Activated naive CD8-positive, alpha-beta T cell treated with anti-CD3 and anti-CD28 coated beads, Interleukin-2, amount 50 U/mL, for 24 hours (primary cell): Measurements from ENCODE around the gene NID1.
"Not testable (repeated sequence)": the region's sequence is repeated elsewhere in the genome, so short reads cannot be mapped to it uniquely, and the experiment has no call there.

ENCODE experiments used
- ATAC-seq: fragments of 150-1000 bp; cut with Tn5 transposase; one replicate; pipeline ENCODE4 v1.10.0; 2021
- DNase-seq: peaks from one replicate; pipeline ENCODE4 v3.0.0; 2021
- H3K27ac Mint-ChIP-seq: one replicate; pipeline ENCODE4 v1.8.0; 2021; ENCODE audit warnings: mild to moderate bottlenecking, mixed read lengths
- H3K27me3 Mint-ChIP-seq: one replicate; pipeline ENCODE4 v1.8.0; 2021; ENCODE audit warnings: mixed read lengths
- H3K36me3 Mint-ChIP-seq: one replicate; pipeline ENCODE4 v1.8.0; 2021; ENCODE audit warnings: low read depth, mixed read lengths
- H3K4me1 Mint-ChIP-seq: one replicate; pipeline ENCODE4 v1.8.0; 2021; ENCODE audit warnings: mixed read lengths
- H3K4me3 Mint-ChIP-seq: one replicate; pipeline ENCODE4 v1.8.0; 2021; ENCODE audit warnings: mild to moderate bottlenecking, moderate library complexity, mixed read lengths
- H3K9me3 Mint-ChIP-seq: one replicate; pipeline ENCODE4 v1.8.0; 2021; ENCODE audit warnings: mixed read lengths

NID1 gene

GRCh38 chr1:235972311-235972689 lies 92.6 kb downstream of the NID1 start:
- ATAC-seq (peak; percentile 22), DNase-seq (no peak)
- Mint-ChIP-seq H3K27ac (peak overlapping the region; percentile 78), H3K4me3 (peak overlapping the region; percentile 72), H3K4me1 (peaks cover 19% of the 10 kb centered on the region), H3K27me3 (no peaks in the 10 kb centered on the region), H3K36me3 (no peaks in the 10 kb centered on the region), H3K9me3 (no peaks in the 10 kb centered on the region)

GRCh38 chr1:235971571-235972310 lies 93.1 kb downstream of the NID1 start:
- Mint-ChIP-seq H3K27me3 (no peaks in the 10 kb centered on the region), H3K9me3 (no peaks in the 10 kb centered on the region), H3K36me3 (no peaks in the 10 kb centered on the region), H3K4me1 (peaks cover 19% of the 10 kb centered on the region), H3K4me3 (peak overlapping the region; percentile 72), H3K27ac (peak overlapping the region; percentile 78)
- peak; percentile 92 for DNase-seq
- peak; percentile 97 for ATAC-seq

- Mint-ChIP-seq H3K36me3 (no peaks in the 10 kb centered on the region), H3K9me3 (no peaks in the 10 kb centered on the region), H3K27me3 (no peaks in the 10 kb centered on the region), H3K4me3 (no peak overlapping the region), H3K4me1 (peaks cover 25% of the 10 kb centered on the region), H3K27ac (no peak overlapping the region)
- DNase-seq: no peak
- no peak for ATAC-seq
Measured at GRCh38 chr1:235971020-235971419, 93.9 kb downstream of the NID1 start.

GRCh38 chr1:235968831-235969230 lies 96.1 kb downstream of the NID1 start:
- Mint-ChIP-seq H3K4me3 (no peak overlapping the region), H3K36me3 (no peaks in the 10 kb centered on the region), H3K27ac (no peak overlapping the region), H3K9me3 (peaks cover 9% of the 10 kb centered on the region), H3K4me1 (peaks cover 41% of the 10 kb centered on the region), H3K27me3 (no peaks in the 10 kb centered on the region)
- DNase-seq (no peak), ATAC-seq (no peak)

GRCh38 chr1:235966134-235966533 lies 98.8 kb downstream of the NID1 start:
- DNase-seq, H3K9me3 Mint-ChIP-seq, H3K27me3 Mint-ChIP-seq, ATAC-seq, H3K27ac Mint-ChIP-seq, H3K36me3 Mint-ChIP-seq, H3K4me3 Mint-ChIP-seq: not testable (repeated sequence)
- H3K4me1 Mint-ChIP-seq: peaks cover 26% of the 10 kb centered on the region

GRCh38 chr1:235960809-235961208 lies 104.1 kb downstream of the NID1 start:
- ATAC-seq (no peak), DNase-seq (no peak)
- H3K9me3 Mint-ChIP-seq: peaks cover 9% of the 10 kb centered on the region
- no peak overlapping the region for H3K27ac Mint-ChIP-seq
- peaks cover 25% of the 10 kb centered on the region for H3K4me1 Mint-ChIP-seq
- no peaks in the 10 kb centered on the region for H3K36me3 Mint-ChIP-seq
- no peaks in the 10 kb centered on the region for H3K27me3 Mint-ChIP-seq
- H3K4me3 Mint-ChIP-seq: no peak overlapping the region

- Mint-ChIP-seq H3K27ac (no peak overlapping the region), H3K4me3 (no peak overlapping the region), H3K9me3 (no peaks in the 10 kb centered on the region), H3K4me1 (peaks cover 35% of the 10 kb centered on the region), H3K36me3 (no peaks in the 10 kb centered on the region), H3K27me3 (no peaks in the 10 kb centered on the region)
- DNase-seq (no peak), ATAC-seq (no peak)
Measured at GRCh38 chr1:235958021-235958420, 106.9 kb downstream of the NID1 start.

GRCh38 chr1:235955777-235956176 lies 109.1 kb downstream of the NID1 start:
- Mint-ChIP-seq H3K4me3 (no peak overlapping the region), H3K9me3 (peaks cover 3% of the 10 kb centered on the region), H3K4me1 (peaks cover 55% of the 10 kb centered on the region), H3K27ac (no peak overlapping the region), H3K36me3 (no peaks in the 10 kb centered on the region), H3K27me3 (no peaks in the 10 kb centered on the region)
- ATAC-seq: no peak
- DNase-seq: no peak

- DNase-seq (peak; percentile 58), ATAC-seq (peak; percentile 65)
- Mint-ChIP-seq H3K4me3 (no peak overlapping the region), H3K4me1 (peaks cover 56% of the 10 kb centered on the region), H3K27ac (no peak overlapping the region), H3K36me3 (no peaks in the 10 kb centered on the region), H3K27me3 (no peaks in the 10 kb centered on the region), H3K9me3 (peaks cover 4% of the 10 kb centered on the region)
Measured at GRCh38 chr1:235954306-235955283, 110.3 kb downstream of the NID1 start.

GRCh38 chr1:235953801-235954200 lies 111.1 kb downstream of the NID1 start:
- no peaks in the 10 kb centered on the region for H3K27me3 Mint-ChIP-seq
- DNase-seq (no peak), ATAC-seq (no peak)
- H3K4me1 Mint-ChIP-seq: peaks cover 58% of the 10 kb centered on the region
- H3K36me3 Mint-ChIP-seq: no peaks in the 10 kb centered on the region
- H3K9me3 Mint-ChIP-seq: peaks cover 4% of the 10 kb centered on the region
- no peak overlapping the region for H3K4me3 Mint-ChIP-seq
- peak overlapping the region; percentile 89 for H3K27ac Mint-ChIP-seq

- no peaks in the 10 kb centered on the region for H3K27me3 Mint-ChIP-seq
- H3K4me1 Mint-ChIP-seq: peaks cover 59% of the 10 kb centered on the region
- ATAC-seq: peak; percentile 98
- peak overlapping the region; percentile 89 for H3K27ac Mint-ChIP-seq
- DNase-seq: peak; percentile 31
- peaks cover 4% of the 10 kb centered on the region for H3K9me3 Mint-ChIP-seq
- H3K4me3 Mint-ChIP-seq: peak overlapping the region; percentile 60
- H3K36me3 Mint-ChIP-seq: no peaks in the 10 kb centered on the region
Measured at GRCh38 chr1:235952950-235953615, 111.8 kb downstream of the NID1 start.

- H3K9me3 Mint-ChIP-seq: peaks cover 4% of the 10 kb centered on the region
- no peak overlapping the region for H3K27ac Mint-ChIP-seq
- ATAC-seq: no peak
- H3K4me3 Mint-ChIP-seq: no peak overlapping the region
- H3K4me1 Mint-ChIP-seq: peaks cover 55% of the 10 kb centered on the region
- H3K27me3 Mint-ChIP-seq: no peaks in the 10 kb centered on the region
- no peak for DNase-seq
- H3K36me3 Mint-ChIP-seq: no peaks in the 10 kb centered on the region
Measured at GRCh38 chr1:235951661-235952060, 113.2 kb downstream of the NID1 start.

GRCh38 chr1:235950318-235950717 lies 114.6 kb downstream of the NID1 start:
- no peaks in the 10 kb centered on the region for H3K36me3 Mint-ChIP-seq
- no peak for ATAC-seq
- peaks cover 4% of the 10 kb centered on the region for H3K9me3 Mint-ChIP-seq
- no peak for DNase-seq
- no peak overlapping the region for H3K4me3 Mint-ChIP-seq
- no peak overlapping the region for H3K27ac Mint-ChIP-seq
- H3K27me3 Mint-ChIP-seq: no peaks in the 10 kb centered on the region
- peaks cover 59% of the 10 kb centered on the region for H3K4me1 Mint-ChIP-seq

GRCh38 chr1:235948774-235949427 lies 116.0 kb downstream of the NID1 start:
- no peak overlapping the region for H3K4me3 Mint-ChIP-seq
- H3K27ac Mint-ChIP-seq: no peak overlapping the region
- ATAC-seq: no peak
- H3K4me1 Mint-ChIP-seq: peaks cover 50% of the 10 kb centered on the region
- H3K27me3 Mint-ChIP-seq: no peaks in the 10 kb centered on the region
- DNase-seq: no peak
- peaks cover 4% of the 10 kb centered on the region for H3K9me3 Mint-ChIP-seq
- no peaks in the 10 kb centered on the region for H3K36me3 Mint-ChIP-seq
